Activated T-helper 1 cell treated with anti-CD3 and anti-CD28 coated beads, Interleukin-12 subunit alpha, Interleukin-12 subunit beta, Interleukin-2, Interleukin-4 antibody, amounts not matched to agents 30 ng/mL and 10 ng/mL and 1 ng/mL, durations not matched to agents 14 hours and 24 hours and 36 hours (primary cell): Measurements from ENCODE around the gene SPATA31D1. TPM values are rescaled to one million over a fixed set of nuclear protein-coding genes. Genes with fewer than 3 reads are reported as not detected.

Experiments
- DNase-seq: peaks from one replicate; pipeline ENCODE4 v3.0.0; 2021; ENCODE audit warnings: low spot score
- H3K27ac Mint-ChIP-seq: one replicate; pipeline ENCODE4 v1.8.0; 2021; ENCODE audit warnings: mild to moderate bottlenecking, mixed read lengths
- H3K27me3 Mint-ChIP-seq: one replicate; pipeline ENCODE4 v1.8.0; 2022; ENCODE audit warnings: mild to moderate bottlenecking, moderate library complexity, mixed read lengths; ENCODE audit not compliant: insufficient read depth
- H3K36me3 Mint-ChIP-seq: one replicate; pipeline ENCODE4 v1.8.0; 2021; ENCODE audit warnings: low read depth, mixed read lengths
- H3K4me1 Mint-ChIP-seq: one replicate; pipeline ENCODE4 v1.8.0; 2021; ENCODE audit warnings: low read depth, mixed read lengths
- H3K4me3 Mint-ChIP-seq: one replicate; pipeline ENCODE4 v1.8.0; 2021; ENCODE audit warnings: mild to moderate bottlenecking, moderate library complexity, mixed read lengths
- H3K9me3 Mint-ChIP-seq: one replicate; pipeline ENCODE4 v1.8.0; 2021; ENCODE audit warnings: mixed read lengths
- intact Hi-C: fragments of 100-400 bp; cut with micrococcal nuclease; formaldehyde crosslinking; loops from one replicate; pipeline ENCODE4 v1.15.1; 2024
- total RNA-seq: library from RNA; stranded (reverse); gene quantifications from 2 replicates; pipeline ENCODE4 v1.2.3, GENCODE V29; 2022

Gene SPATA31D1
- total RNA-seq, 1 donor from 2014 or later, result not detected

DNA sequence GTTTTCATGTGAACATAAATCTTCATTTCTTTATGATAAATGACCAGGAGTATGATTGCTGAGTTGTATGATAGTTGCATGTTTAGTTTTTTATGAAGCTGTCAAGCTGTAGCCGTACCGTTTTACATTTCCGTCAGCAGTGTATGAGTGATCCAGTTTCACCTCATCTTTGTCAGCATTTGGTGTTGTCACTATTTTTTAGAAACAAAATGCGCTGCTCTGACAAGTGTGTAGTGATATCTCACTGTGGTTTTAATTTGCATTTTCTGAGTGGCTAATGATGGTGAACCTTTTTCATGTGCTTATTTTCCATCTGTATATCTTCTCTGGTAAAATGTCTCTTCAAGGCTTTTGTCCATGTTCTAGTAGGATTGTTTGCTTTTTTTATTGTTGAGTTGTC, 6.7 kb upstream of the SPATA31D1 start:
- no peaks in the 10 kb centered on the region for H3K4me1 Mint-ChIP-seq
- no peak for DNase-seq

GRCh38 chr9:81984928-81985327, 3.6 kb upstream of the SPATA31D1 start:
- no peaks in the 10 kb centered on the region for H3K36me3 Mint-ChIP-seq
- intact Hi-C loops, result no loop called here

More for the DNA sequence above, 6.7 kb upstream of the SPATA31D1 start:
- Mint-ChIP-seq H3K4me3 (no peak overlapping the region), H3K27me3 (no peaks in the 10 kb centered on the region), H3K27ac (no peak overlapping the region), H3K36me3 (no peaks in the 10 kb centered on the region), H3K9me3 (no peaks in the 10 kb centered on the region)
- intact Hi-C loops, result no loop called here

GRCh38 chr9:81986051-81986450, 2.5 kb upstream of the SPATA31D1 start:
- intact Hi-C loops, result no loop called here
- Mint-ChIP-seq H3K27ac (no peak overlapping the region), H3K4me1 (no peaks in the 10 kb centered on the region), H3K9me3 (peaks cover 5% of the 10 kb centered on the region), H3K27me3 (no peaks in the 10 kb centered on the region), H3K36me3 (no peaks in the 10 kb centered on the region), H3K4me3 (no peak overlapping the region)
- no peak for DNase-seq

More at GRCh38 chr9:81984928-81985327, 3.6 kb upstream of the SPATA31D1 start:
- H3K4me1 Mint-ChIP-seq, result no peaks in the 10 kb centered on the region
- H3K27ac Mint-ChIP-seq, result no peak overlapping the region
- no peaks in the 10 kb centered on the region for H3K9me3 Mint-ChIP-seq
- DNase-seq, result no peak
- no peaks in the 10 kb centered on the region for H3K27me3 Mint-ChIP-seq
- H3K4me3 Mint-ChIP-seq, result no peak overlapping the region

- Mint-ChIP-seq H3K27ac (no peak overlapping the region), H3K36me3 (no peaks in the 10 kb centered on the region), H3K4me1 (no peaks in the 10 kb centered on the region), H3K9me3 (peaks cover 8% of the 10 kb centered on the region), H3K4me3 (no peak overlapping the region), H3K27me3 (no peaks in the 10 kb centered on the region)
- DNase-seq, result no peak
- intact Hi-C loops, result no loop called here
These were observed 1.1 kb downstream of the SPATA31D1 start for GRCh38 chr9:81989700-81990099.

DNA sequence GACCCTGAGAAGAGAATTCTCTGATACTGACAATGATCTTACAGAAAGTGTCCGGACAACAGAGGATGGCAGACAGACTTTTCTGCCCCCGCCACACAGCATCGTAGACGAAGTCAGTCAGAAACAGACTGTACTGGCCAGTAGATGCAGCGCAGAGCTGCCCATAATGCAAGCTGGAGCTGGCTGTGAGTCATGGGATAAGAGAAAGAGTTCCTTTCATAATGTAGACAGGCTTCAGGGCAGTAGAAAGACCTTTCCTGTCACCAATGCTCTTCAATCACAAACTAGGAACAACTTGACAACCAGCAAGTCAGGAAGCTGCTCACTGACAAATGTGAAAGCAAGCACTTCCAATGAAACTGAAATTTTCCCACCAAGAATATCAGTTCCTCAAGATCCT, 5.1 kb downstream of the SPATA31D1 start:
- Mint-ChIP-seq H3K36me3 (no peaks in the 10 kb centered on the region), H3K27ac (no peak overlapping the region), H3K27me3 (no peaks in the 10 kb centered on the region), H3K4me3 (no peak overlapping the region), H3K4me1 (no peaks in the 10 kb centered on the region), H3K9me3 (peaks cover 12% of the 10 kb centered on the region)
- intact Hi-C loops, result no loop called here
- DNase-seq, result no peak

DNA sequence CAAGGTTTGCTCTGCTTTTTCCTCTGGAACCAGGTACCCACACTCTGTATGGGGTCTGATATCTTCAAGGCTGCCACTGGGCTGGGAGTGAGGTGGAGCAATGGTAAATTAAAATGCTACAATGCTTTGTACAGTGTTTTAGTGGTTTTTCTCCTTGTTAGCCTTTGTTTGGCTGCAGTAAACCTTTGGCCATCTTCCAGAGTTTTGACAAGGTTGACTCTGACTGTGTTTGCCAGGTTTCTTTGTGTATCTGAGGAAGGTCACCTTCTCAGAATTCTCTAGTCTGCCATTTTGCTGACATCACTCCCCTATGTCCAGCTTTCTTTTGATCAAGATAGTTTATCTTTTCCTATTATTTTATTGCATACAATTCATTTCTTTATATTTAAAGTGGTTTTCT, 11.2 kb downstream of the SPATA31D1 start:
- DNase-seq, result no peak
- Mint-ChIP-seq H3K4me1 (no peaks in the 10 kb centered on the region), H3K27ac (no peak overlapping the region), H3K27me3 (no peaks in the 10 kb centered on the region), H3K36me3 (no peaks in the 10 kb centered on the region), H3K9me3 (peaks cover 4% of the 10 kb centered on the region), H3K4me3 (no peak overlapping the region)
- intact Hi-C loops, result no loop called here

DNA sequence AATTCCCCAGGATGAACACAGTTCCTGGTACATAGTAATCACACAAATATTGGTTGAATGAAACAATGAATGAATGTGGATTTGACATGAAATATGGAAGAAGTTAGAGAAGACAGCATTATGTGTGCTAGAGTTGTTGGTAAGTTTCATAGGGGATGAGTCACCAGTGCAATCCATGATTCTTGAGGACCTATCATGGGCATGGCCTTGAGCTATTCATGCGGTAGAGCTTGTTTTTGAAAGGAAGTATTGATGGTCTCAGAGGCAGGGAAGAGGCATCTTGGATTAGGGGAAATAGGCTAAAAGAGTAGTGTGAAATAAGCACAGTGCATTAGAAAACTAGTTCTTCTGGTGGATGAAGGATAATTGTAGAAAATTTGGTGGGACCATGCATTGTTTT, 22.1 kb downstream of the SPATA31D1 start:
- Mint-ChIP-seq H3K4me3 (no peak overlapping the region), H3K27me3 (no peaks in the 10 kb centered on the region), H3K4me1 (no peaks in the 10 kb centered on the region), H3K9me3 (peaks cover 3% of the 10 kb centered on the region), H3K36me3 (no peaks in the 10 kb centered on the region), H3K27ac (no peak overlapping the region)
- no peak for DNase-seq
- intact Hi-C loops, result no loop called here

DNA sequence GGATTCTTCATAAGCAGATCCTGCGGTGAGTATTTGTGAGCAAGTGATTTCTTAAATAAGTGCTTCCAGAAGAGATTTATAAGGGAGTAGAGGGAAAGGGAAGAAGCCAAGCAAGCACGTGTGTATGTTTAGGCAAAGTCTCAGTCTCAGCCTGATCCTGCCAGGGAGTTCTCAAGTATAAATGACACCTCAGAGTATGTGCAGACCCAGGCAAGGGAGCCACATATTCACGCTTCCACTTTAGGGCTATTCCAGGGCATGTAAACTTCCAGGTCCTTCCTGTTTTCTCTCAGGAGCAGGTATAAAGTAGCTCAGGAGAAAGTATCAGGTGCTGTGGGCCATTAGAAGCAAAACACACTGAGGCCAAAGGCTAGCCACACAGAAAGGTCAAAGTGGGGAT, 22.6 kb downstream of the SPATA31D1 start:
- peaks cover 3% of the 10 kb centered on the region for H3K9me3 Mint-ChIP-seq
- DNase-seq, result no peak
- H3K36me3 Mint-ChIP-seq, result no peaks in the 10 kb centered on the region
- H3K4me1 Mint-ChIP-seq, result no peaks in the 10 kb centered on the region
- no peak overlapping the region for H3K4me3 Mint-ChIP-seq
- no peak overlapping the region for H3K27ac Mint-ChIP-seq
- H3K27me3 Mint-ChIP-seq, result no peaks in the 10 kb centered on the region
- intact Hi-C loops, result no loop called here

DNA sequence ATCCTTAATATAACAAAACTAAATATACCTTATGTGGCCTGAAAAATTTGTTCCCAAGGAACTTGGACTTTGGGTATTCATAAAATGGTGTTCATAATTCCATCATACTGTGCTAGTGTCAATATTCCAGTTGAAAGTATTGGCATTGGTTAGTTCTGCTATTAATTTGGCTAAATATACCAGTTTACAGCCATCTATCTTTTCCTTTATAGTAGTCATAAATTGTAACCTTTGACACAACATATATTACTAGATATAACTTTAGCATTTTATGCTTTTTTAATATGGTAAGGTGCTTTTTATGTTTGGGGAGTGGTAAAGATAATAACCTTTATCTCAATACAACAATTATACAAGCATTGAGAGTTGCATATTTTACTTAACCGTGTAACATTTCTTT, 23.7 kb downstream of the SPATA31D1 start:
- no peak for DNase-seq
- intact Hi-C loops, result no loop called here
- H3K36me3 Mint-ChIP-seq, result no peaks in the 10 kb centered on the region
- H3K4me3 Mint-ChIP-seq, result no peak overlapping the region
- no peaks in the 10 kb centered on the region for H3K4me1 Mint-ChIP-seq
- H3K9me3 Mint-ChIP-seq, result peaks cover 10% of the 10 kb centered on the region
- no peaks in the 10 kb centered on the region for H3K27me3 Mint-ChIP-seq
- no peak overlapping the region for H3K27ac Mint-ChIP-seq

DNA sequence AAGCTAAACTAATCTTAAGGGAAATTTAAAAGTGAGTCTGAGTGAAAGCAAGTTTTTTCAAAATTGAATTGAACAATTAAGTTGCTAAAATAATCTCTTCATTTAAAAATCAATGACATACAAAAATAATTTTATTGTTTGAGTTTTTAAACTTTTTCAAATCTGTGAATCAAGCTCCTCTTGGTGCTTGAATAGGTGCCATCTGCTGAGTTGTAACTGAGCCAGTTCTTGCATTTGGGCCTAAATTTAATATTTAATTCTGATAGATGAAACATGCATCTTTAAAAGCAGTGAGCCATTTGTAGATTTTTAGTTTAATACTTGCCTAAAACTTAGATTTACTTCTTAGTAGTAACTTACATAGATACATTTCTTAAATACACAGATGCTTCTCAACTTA, 31.8 kb downstream of the SPATA31D1 start:
- Mint-ChIP-seq H3K4me3 (no peak overlapping the region), H3K36me3 (no peaks in the 10 kb centered on the region), H3K27me3 (no peaks in the 10 kb centered on the region), H3K4me1 (no peaks in the 10 kb centered on the region), H3K9me3 (peaks cover 13% of the 10 kb centered on the region), H3K27ac (no peak overlapping the region)
- intact Hi-C loops, result no loop called here
- DNase-seq, result no peak

DNA sequence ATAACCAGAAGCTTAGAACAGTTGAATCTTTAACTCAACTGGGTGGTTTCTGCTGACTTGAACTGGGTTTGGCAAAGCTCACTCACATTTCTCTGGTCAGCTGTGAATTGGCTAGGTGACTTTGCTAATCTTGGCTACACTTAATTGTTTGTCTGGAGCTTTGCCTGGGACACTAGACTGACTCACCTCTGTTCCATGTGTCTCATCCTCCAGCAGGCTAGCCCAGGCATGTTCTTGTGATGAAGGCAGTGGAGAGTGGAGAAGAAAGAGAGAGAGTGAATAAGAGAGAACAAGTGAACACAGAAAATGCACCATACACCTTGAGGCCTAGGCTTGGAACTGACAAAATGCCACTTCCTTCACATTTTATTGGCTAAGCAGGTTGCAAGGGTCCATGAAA, 32.6 kb downstream of the SPATA31D1 start:
- Mint-ChIP-seq H3K27ac (no peak overlapping the region), H3K4me1 (no peaks in the 10 kb centered on the region), H3K36me3 (no peaks in the 10 kb centered on the region), H3K9me3 (peaks cover 13% of the 10 kb centered on the region), H3K4me3 (no peak overlapping the region), H3K27me3 (no peaks in the 10 kb centered on the region)
- DNase-seq, result no peak
- intact Hi-C loops, result no loop called here

- Mint-ChIP-seq H3K4me1 (no peaks in the 10 kb centered on the region), H3K9me3 (peaks cover 6% of the 10 kb centered on the region), H3K27ac (no peak overlapping the region), H3K36me3 (no peaks in the 10 kb centered on the region), H3K4me3 (no peak overlapping the region), H3K27me3 (no peaks in the 10 kb centered on the region)
- intact Hi-C loops, result no loop called here
- DNase-seq, result no peak
These were observed 33.5 kb downstream of the SPATA31D1 start for GRCh38 chr9:82022121-82022520.

GRCh38 chr9:82024908-82025307, 36.3 kb downstream of the SPATA31D1 start:
- no peaks in the 10 kb centered on the region for H3K27me3 Mint-ChIP-seq

DNA sequence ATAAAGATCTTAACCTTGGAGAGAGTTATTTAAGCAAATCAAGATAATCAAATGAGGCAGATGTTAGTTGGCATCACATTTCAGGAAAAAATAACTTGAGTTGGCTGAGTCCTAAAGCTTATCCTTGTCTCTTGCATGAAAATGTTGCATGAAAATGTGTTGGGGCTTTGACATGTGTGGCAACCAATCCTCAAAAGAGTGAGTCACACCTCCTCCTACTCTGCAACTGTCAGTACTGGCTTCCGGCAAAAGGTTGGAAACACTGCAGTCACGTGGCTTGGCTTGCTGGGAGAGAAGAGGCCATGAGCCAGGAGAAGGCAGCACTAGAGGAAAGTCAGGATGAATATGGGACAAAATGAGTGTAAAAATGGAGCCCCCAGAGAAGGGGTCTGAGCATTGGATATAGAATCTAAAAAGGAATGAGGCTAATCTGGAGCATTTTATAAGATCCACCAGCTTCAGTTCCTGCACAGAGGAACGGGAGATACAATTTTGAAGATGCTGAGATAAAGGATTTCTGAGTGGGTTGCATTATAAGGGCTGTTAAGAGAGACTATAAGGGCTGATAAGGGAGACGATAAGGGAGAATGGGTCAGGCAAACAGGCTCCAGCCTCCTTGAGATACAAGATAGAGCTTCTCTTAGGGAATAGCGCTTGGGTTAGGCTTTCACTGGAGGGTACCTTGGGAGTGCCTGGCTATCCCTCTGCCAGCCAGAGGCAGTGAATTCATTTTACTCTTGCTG, 43.1 kb downstream of the SPATA31D1 start:
- no peaks in the 10 kb centered on the region for H3K4me1 Mint-ChIP-seq
- DNase-seq, result no peak
- no peaks in the 10 kb centered on the region for H3K9me3 Mint-ChIP-seq
- no peaks in the 10 kb centered on the region for H3K27me3 Mint-ChIP-seq
- H3K36me3 Mint-ChIP-seq, result no peaks in the 10 kb centered on the region
- no peak overlapping the region for H3K4me3 Mint-ChIP-seq
- intact Hi-C loops, result no loop called here
- H3K27ac Mint-ChIP-seq, result no peak overlapping the region

More at GRCh38 chr9:82024908-82025307, 36.3 kb downstream of the SPATA31D1 start:
- Mint-ChIP-seq H3K9me3 (no peaks in the 10 kb centered on the region), H3K27ac (no peak overlapping the region), H3K36me3 (no peaks in the 10 kb centered on the region), H3K4me3 (no peak overlapping the region), H3K4me1 (no peaks in the 10 kb centered on the region)
- DNase-seq, result no peak
- intact Hi-C loops, result no loop called here
